Measurements from ENCODE around the gene IGLL1. TPM values are rescaled to one million over a fixed set of nuclear protein-coding genes. Genes with fewer than 3 reads are reported as not detected.

The IGLL1 gene
- total RNA-seq, 1 donor: not detected

- DNase-seq (ENCODE audit: low read depth): no peak
- no peak overlapping the region for H3K4me3 ChIP-seq (ENCODE audit: low read depth, low read length)
- no peak for TF ChIP-seq CTCF (IDR thresholded peaks at IDR 0.05; ENCODE audit: insufficient read depth, low read length)
These were observed 22.6 kb downstream of the IGLL1 start for GRCh38 chr22:23557467-23557866.

DNA sequence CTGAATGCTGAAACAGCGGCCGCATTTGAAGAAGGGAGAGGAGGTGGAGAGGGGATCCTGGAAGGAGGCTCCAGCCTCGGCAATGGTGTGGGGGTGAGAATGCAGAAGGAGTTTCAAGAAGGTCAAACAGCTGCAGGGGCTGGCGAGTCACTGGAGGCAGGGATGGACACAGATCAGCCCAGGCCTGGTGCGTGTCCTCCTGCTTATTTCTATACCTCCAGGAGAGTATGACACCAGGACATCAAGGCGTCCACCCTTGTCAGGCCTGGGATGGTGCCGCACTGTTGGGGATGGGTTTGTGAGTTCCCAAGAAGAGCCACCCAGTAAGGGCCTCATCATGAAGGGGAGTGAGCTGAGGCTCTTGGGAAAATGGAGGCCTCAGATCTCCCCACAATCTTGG, 23.1 kb downstream of the IGLL1 start:
- TF ChIP-seq CTCF (IDR thresholded peaks at IDR 0.05; ENCODE audit: insufficient read depth, low read length): no peak
- H3K4me3 ChIP-seq (ENCODE audit: low read depth, low read length): no peak overlapping the region
- DNase-seq (ENCODE audit: low read depth): no peak

- no peak for DNase-seq (ENCODE audit: low read depth)
- no peak for TF ChIP-seq CTCF (IDR thresholded peaks at IDR 0.05; ENCODE audit: insufficient read depth, low read length)
- H3K4me3 ChIP-seq (ENCODE audit: low read depth, low read length): no peak overlapping the region
These were observed 24.0 kb downstream of the IGLL1 start for GRCh38 chr22:23556026-23556620.

GRCh38 chr22:23555118-23555517, 25.0 kb downstream of the IGLL1 start:
- DNase-seq (ENCODE audit: low read depth): no peak

GRCh38 chr22:23553924-23554870, 25.9 kb downstream of the IGLL1 start:
- no peak for TF ChIP-seq CTCF (IDR thresholded peaks at IDR 0.05; ENCODE audit: insufficient read depth, low read length)
- H3K4me3 ChIP-seq (ENCODE audit: low read depth, low read length): no peak overlapping the region
- DNase-seq (ENCODE audit: low read depth): no peak

More at GRCh38 chr22:23555118-23555517, 25.0 kb downstream of the IGLL1 start:
- TF ChIP-seq CTCF (IDR thresholded peaks at IDR 0.05; ENCODE audit: insufficient read depth, low read length): no peak
- H3K4me3 ChIP-seq (ENCODE audit: low read depth, low read length): no peak overlapping the region

GRCh38 chr22:23553438-23553837, 26.7 kb downstream of the IGLL1 start:
- no peak for DNase-seq (ENCODE audit: low read depth)
- TF ChIP-seq CTCF (IDR thresholded peaks at IDR 0.05; ENCODE audit: insufficient read depth, low read length): no peak
- H3K4me3 ChIP-seq (ENCODE audit: low read depth, low read length): no peak overlapping the region

Measured in fibroblast of the aortic adventitia (primary cell).